ENCODE data around the gene ESPNL. TPM values are rescaled to one million over a fixed set of nuclear protein-coding genes. Genes with fewer than 3 reads are reported as not detected.

ESPNL gene
- total and polyA plus RNA-seq, 2 of the 4 experiments (the other 2 are of a cell fraction): 2.0 TPM

DNA sequence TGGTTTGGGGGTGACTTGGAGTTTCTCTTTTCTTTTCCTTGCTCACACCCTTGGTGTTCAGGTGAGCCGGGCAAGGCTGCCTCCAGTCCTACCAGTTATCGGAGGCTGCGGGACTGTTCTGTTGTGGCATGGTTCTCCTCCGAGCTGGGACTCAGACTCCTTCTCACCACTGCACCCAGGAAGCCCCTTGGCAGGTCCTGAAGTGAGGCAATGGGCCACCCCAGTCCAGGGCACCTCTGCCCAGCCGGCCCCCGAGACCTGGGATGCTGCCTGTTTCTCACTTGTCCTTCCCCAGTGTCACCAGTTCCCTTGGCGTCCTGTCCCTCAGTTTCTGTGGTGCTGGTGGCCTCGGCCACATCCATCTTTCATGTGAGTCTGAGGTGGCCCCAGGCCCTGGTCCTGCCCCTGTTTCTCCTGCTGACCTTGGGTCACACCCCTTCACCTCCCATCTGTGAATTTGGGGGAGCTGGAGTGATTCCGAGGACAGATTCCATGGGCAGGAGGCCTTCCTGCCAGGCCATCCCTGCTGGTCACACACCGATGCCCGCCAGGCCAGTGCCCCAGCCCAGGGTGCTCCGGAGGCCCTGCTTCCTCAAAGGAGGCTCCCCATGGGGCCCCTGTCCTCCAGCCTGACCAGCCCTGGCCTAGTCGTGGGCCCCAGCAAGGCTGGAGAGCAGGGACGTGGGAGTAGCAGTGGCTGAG lies 31.8 kb downstream of the ESPNL start:
- Histone ChIP-seq H3K9me1 (ENCODE audit: insufficient read depth, low read length) (peaks cover 3% of the 10 kb centered on the region; the same call in 1 of the 2 replicates), H3K56ac (ENCODE audit: extremely low read depth, insufficient read depth, low read length) (no peak overlapping the region), H3K4me1 (ENCODE audit: control insufficient read depth, insufficient read depth, low read length) (peaks cover 8% of the 10 kb centered on the region), H4K91ac (ENCODE audit: insufficient read depth, low read depth, low read length) (no peak overlapping the region), H3K14ac (replicated peaks; ENCODE audit: low read depth, low read length) (no peak overlapping the region), H2AK9ac (replicated peaks; ENCODE audit: low read depth, low read length, poor library complexity) (no peak overlapping the region), H4K20me1 (ENCODE audit: insufficient read depth, low read length) (no peaks in the 10 kb centered on the region), H4K8ac (ENCODE audit: low read depth in 2 of 2, low read length in 2 of 2) (no peak overlapping the region), H3K79me1 (ENCODE audit: low read depth in 1 of 2, low read length in 2 of 2) (no peaks in the 10 kb centered on the region), H3K18ac (ENCODE audit: low read depth, low read length) (no peak overlapping the region), H2AK5ac (ENCODE audit: low read depth, low read length) (no peak overlapping the region), H4K5ac (ENCODE audit: low read depth, low read length) (no peak overlapping the region), H3K4me2 (ENCODE audit: low read depth, low read length) (no peak overlapping the region), H3K4me3 (ENCODE audit: insufficient read depth, low read depth, low read length) (no peak overlapping the region), H3K4ac (ENCODE audit: low read depth, low read length) (no peak overlapping the region), H3K9ac (ENCODE audit: low read depth, low read length) (no peak overlapping the region), H3K27me3 (ENCODE audit: control insufficient read depth, insufficient read depth, low read length) (no peaks in the 10 kb centered on the region), H3K36me3 (ENCODE audit: control insufficient read depth, insufficient read depth, low read length) (no peaks in the 10 kb centered on the region), H2AFZ (replicated peaks; ENCODE audit: low read length, poor library complexity) (no peak overlapping the region), H3K9me3 (ENCODE audit: control insufficient read depth, insufficient read depth, low read length) (no peaks in the 10 kb centered on the region), H2BK120ac (ENCODE audit: low read depth, low read length) (no peak overlapping the region), H2BK5ac (ENCODE audit: low read depth, low read length, poor library complexity, severe bottlenecking) (no peak overlapping the region), H2BK20ac (ENCODE audit: low read depth, low read length) (no peak overlapping the region), H2BK15ac (ENCODE audit: low read depth, low read length) (no peak overlapping the region), H3K23ac (ENCODE audit: low read depth, low read length) (no peak overlapping the region), H3K27ac (ENCODE audit: insufficient read depth, low read length) (no peak overlapping the region)
- ChIA-PET POLR2A (ENCODE audit: unreplicated experiment) (no interaction called here), CTCF (interaction anchor here (0.6 kb wide), 1 partner anchor 38 kb away, joined by 3 read pairs; no protein-coding TSS in a partner anchor)
- 80% methylated on average over 3 of the region's 14 CpGs; no CpG with 5 or more reads in 1 of the 2 experiments for WGBS, 2 experiments (ENCODE audit: extremely low coverage in 2 of 2, insufficient read length in 1 of 2)
- intact Hi-C loops (cut with micrococcal nuclease) (no loop called here), in situ Hi-C loops (cut with MboI; ENCODE audit: low sequenced_read_pairs) (no loop called here), dilution Hi-C loops (cut with HindIII; ENCODE audit: low sequenced_read_pairs, unreplicated experiment) (no loop called here)
- BruUV-seq (replicated peaks): no TSS peak
- TF ChIP-seq NFE2L2 (IDR thresholded peaks at IDR 0.05; ENCODE audit: low read depth, low read length) (no peak), MXI1 (IDR thresholded peaks at IDR 0.05; ENCODE audit: borderline replicate concordance, low read depth, low read length) (no peak), RCOR1 (IDR thresholded peaks at IDR 0.05; ENCODE audit: insufficient replicate concordance, low read length) (no peak), RFX5 (IDR thresholded peaks at IDR 0.05; ENCODE audit: low read depth, low read length) (no peak), CEBPB (IDR thresholded peaks at IDR 0.05; ENCODE audit: low read depth, low read length) (no peak), MAZ (IDR thresholded peaks at IDR 0.05; ENCODE audit: borderline replicate concordance, low read depth, low read length) (no peak), MAFK (IDR thresholded peaks at IDR 0.05; ENCODE audit: low read depth, low read length) (no peak), BHLHE40 (IDR thresholded peaks at IDR 0.05; ENCODE audit: low read depth, low read length) (no peak), RAD21 (IDR thresholded peaks at IDR 0.05; ENCODE audit: low read length) (no peak), CHD1 (IDR thresholded peaks at IDR 0.05; ENCODE audit: low read depth, low read length) (no peak)
- no peak for ATAC-seq (ENCODE audit: low read depth)
- no peak for DNase-seq

All from IMR-90 (cell line).